ENCODE measurements around the gene STOML1.
"Not testable (repeated sequence)": the region's sequence is repeated elsewhere in the genome, so short reads cannot be mapped to it uniquely, and the experiment has no call there.

GRCh38 chr15:73975440-73976125 is 16.5 kb downstream of the STOML1 start:
- not testable (repeated sequence) for TF ChIP-seq POLR2AphosphoS5, POLR2A, CTCF (IDR thresholded peaks at IDR 0.05)
